SH-SY5Y (cell line): ENCODE results near the gene VDAC2.

Source experiments
- GATA2 ChIP-seq: IDR thresholded peaks from 2 replicates; pipeline ENCODE4 v1.6.1; 2011; ENCODE audit warnings: mild to moderate bottlenecking, low read depth, low read length
- GATA3 ChIP-seq: IDR thresholded peaks from 2 replicates; pipeline ENCODE4 v1.6.1; 2011; ENCODE audit warnings: low read depth, mild to moderate bottlenecking, low read length, moderate library complexity

Gene VDAC2

DNA sequence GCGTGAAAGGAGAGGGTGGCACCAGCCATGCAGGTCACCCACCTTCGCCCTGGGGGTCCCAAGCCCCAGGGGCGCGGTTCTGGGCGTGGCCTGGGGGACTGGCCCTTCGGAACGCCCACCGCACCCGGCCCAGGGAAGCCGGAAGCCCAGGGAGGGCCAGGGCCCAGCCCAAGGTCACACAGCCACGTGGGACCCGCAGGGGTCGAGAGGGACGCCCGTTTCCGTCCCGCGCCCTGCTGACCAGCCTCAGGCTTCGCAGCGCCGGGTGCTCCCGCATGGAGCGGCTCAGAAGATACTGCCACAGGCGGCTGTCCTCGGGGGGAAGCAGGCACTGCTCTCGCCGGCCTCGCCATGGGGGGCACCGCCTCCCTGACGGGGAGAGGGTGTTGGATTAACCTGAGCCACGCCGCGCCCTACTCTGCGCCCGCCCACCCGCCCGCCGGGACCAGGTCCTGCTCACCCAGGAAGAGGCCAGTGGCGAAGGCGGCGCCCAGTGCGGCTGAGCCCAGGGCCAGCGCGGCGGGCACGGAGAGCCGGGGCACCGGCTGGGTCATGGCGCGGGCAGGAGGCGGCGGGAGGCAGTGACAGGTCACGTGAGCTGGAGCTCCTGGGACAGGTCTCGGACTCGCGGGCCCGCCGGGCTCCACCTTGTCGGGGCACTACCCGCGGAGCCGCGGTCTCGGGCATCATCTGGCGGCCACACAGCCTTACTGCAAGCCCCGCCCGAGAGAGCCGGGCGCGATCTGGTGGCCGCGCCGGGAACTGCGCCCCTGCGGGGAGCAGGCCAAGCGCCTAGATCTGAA is 25.0 kb downstream of the VDAC2 start, which contains the start of gene COMTD1:
Gene COMTD1, minus strand, starts transcription at position 583 of the 803 bp plus-strand sequence. Its CDS starts 29 bp downstream, at position 554.
- TF ChIP-seq GATA3, result no peak
- no peak for TF ChIP-seq GATA2

DNA sequence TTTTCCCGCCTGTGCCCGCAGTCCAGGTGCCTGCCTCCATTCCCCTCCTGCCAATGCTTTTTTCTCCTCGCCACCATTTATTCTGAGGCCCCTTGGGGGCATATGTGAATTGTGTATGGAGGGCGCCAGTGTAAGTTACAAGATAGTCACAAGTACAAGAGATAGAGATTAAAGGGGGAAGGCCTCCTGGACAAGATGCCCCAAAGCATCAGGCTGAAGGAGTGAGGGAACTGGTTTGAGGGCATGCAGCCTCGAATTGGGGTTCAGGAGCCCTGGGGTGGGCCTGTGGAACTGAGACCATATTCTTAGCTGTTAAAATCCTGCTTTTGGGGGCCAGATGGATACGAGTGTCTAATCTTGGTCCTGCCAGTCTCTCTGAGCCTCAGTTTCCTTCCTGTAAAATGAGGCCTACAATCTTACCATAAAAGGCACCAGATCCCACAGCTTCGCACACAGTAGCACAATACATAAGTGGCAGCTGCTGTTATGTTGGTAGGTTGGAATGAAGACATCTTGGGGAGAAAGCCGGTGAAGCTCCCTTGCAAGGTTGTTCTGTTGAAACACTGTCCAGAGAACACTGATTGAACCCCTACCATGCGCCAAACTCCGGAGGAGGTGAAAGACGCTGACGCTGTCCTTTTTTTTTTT is 25.7 kb downstream of the VDAC2 start:
- TF ChIP-seq GATA2 (no peak), GATA3 (no peak)

DNA sequence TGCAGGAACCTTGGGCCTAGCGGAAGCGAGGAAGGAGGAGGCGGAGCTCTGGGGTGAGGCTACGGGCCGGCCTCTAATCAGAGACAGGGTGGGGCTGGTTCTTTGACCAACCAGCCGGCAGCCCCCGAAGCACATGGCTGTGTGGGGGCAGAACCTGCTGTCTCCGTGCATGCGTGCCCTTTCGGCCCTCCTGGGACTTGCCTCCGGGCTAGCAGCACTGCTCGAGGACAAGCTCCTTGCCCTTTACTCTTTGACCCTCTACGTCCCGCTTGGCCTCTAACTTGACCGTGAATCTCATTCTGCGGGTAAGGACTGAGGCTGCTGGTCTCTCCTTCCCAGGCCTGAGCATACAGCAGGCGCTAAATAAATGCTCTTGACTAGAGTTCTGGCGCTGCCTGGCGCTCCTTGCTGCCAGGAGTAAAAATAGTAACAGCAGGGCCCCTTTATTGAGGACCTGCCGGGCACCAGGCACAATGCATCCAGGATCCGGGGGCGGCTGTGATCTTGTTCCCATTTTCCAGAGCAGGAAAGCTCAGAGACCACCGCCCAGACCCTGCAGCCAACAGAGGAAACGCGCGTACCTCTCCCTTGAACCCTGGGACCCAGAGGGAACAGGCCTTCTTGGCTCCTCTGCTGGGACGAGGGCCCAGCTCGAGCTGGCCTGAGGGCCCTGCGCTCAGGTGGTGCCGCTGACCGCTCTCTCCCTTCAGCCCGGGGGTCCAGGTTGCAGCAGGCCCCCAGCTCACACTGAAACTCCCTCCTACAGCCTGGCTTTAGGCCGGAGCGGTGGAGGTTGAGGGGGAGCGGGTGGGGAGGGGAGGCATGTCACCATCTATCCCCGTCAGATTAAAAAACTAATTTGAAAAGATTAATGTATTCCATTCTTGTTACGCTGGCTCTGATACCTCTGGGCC is 27.8 kb downstream of the VDAC2 start:
- TF ChIP-seq GATA2 (no peak), GATA3 (no peak)

DNA sequence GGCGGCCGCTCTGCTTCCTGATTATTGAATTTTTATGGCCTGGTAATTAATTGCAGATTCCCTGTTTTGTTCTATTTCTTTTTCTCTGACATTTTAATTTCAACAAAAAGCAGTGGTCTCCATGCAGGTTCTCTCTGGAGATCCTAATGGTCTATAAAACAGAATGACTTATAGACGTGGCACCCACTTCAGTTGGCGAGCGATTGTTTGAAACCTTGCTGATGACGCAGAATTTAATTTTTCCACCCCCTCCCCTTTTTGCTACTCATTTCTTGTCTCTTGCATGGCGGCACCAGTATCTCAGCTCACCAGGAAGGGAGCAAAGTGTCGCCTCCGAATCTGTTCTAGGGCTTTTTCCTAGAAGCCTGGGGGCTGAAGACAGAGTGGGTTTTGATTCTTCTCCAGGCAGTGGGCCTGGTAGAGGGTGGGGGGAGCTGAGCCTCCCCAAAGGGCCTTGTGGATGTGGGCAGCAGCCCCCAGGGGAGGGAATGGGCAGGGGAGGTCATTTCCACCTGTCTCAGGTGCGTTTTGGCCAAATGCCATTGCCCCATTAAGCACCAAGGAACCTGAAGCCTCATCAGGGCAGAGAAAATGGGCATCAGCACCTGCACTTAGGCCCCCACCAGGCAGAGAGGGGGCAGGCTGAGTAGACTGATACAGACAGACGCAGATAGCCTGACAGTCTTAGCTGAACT is 28.6 kb downstream of the VDAC2 start:
- TF ChIP-seq GATA3 (no peak), GATA2 (no peak)

DNA sequence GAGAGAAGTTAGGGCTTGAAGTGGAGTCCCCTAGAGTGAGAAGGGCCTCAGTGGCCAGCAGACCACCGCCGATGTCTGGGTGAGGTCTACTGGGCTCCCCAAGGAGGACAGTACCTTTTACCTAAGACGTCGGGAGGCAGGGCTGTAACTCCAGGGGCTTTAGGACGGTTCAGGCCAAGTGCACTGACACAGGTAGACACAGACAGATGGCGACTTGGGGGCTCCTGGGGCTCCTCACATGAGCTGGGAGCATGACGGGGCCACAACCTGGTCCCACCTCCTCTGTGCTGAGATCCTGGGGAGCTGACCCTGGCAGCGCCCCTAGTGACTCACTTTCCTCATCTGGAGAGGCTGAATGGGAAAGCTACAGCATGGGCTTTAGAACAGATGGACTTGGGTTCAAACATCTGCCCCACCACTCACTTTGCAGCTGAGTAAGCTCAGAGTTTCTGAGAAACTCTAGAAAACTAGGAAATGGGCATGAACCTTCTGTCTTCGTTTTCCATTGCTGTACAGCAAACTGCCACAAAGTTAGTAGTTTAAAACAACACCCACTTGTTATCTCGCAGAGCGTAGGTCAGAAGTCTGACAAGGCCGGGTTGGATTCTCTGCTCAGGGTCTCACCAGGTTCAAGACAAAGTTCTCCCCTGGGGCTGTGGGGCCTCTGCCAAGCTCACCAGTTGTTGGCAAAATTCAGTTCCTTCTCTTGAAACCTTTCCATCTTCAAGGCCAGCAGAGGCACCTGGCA is 29.9 kb downstream of the VDAC2 start:
- TF ChIP-seq GATA3 (no peak), GATA2 (no peak)

DNA sequence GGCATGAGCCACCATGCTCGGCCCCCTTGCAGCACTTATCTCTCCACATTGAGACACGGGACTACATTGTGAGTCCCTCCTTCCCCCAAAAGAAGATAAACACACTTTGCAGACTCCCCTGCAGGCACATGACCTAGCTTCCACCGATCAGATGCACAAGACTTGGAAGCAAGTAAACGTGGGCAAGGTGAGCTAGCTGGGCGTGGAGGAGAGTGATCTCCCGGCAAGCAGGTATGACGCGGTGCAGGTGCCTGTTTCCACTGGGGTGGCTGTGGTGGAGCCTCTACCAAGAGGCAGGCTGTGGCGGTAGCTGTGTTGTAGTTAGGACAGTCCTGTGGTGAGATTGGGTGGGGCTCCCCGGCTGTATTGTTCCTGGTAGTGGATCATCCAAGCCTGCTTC is 32.8 kb downstream of the VDAC2 start:
- no peak for TF ChIP-seq GATA3
- no peak for TF ChIP-seq GATA2

DNA sequence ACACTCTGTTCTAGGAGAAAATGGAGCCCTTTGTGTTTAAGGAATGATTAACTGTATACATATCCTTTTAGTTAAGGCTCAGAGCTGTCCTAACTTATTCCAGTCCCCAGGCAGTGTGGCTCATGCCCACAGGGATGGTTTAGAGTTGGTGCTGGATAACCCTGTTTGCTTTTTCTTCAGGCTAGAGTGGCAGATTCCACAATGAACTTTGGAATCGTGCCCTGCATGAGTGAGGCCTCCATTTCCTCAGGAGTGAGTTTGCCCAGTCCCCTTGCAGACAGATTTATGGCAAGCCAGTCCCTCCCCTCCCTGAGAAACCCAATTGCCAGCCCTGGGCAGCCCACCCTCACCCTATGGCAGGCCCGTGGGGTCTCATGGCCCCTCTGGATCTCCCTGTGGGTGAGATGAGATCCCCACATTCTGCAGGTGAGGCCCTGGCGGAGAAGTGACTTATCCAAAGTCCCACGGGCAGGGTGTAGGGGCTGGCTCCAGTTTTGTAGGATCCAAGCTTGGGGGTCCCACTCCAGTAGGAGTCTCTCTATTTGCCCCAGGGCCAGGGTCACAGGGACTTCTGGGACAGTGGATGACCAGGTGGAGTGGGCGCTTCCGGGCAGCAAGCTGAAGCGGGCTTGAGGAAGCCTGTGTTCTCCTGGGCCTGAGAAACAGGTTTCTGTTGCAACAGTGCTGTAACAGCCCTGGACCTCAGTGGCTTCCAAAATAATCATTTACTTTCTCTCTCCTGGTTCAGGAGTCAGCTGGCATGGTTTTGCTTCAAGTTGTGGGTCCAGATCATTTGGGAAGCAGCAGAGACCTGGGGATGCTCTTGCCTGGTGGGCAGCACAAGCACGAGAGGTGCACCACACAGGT is 34.1 kb downstream of the VDAC2 start:
- TF ChIP-seq GATA2, result no peak
- TF ChIP-seq GATA3, result no peak

DNA sequence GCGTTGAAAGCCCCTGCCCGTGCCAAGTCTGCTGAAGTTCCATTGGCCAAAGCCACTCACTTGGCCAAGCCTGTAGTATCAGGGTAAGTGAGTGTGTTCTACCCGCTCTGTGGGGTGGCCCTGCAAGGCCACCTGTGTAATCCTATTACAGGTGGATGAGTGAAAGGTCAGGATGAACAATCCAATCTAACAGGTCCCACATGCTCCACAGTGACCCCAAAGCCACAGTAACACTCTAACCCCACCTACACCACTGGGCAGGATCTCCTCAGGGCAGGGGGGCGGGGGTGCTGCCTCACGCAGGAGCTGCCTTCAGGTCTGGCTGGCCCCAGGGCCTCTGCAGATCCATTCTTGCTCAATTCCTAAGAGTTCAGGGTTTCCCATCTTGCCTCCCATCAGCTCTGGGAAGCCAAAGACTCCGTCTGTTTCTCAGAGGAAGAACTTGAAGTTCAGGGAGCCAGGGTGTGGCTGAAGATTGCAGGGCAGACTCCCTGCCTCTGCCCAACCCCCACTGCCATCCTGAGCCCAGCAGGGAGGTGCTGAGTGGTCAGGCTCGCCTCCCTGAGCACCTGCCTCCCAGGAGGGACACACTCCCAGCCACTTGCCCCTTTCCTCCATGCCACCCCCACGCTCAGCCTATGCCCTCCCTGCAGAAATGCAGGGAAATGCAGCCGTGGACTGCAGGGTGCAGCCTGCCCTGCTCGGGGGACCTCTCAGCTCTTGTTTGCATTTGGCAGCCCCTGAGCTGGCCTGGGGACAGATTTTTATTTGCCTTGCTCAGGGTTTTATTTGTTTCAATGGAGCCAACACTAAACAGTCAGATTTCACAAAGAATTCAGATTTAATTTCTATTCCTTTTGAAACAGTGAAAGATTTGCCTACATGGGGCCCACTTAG is 35.0 kb downstream of the VDAC2 start:
- no peak for TF ChIP-seq GATA3
- TF ChIP-seq GATA2, result no peak

DNA sequence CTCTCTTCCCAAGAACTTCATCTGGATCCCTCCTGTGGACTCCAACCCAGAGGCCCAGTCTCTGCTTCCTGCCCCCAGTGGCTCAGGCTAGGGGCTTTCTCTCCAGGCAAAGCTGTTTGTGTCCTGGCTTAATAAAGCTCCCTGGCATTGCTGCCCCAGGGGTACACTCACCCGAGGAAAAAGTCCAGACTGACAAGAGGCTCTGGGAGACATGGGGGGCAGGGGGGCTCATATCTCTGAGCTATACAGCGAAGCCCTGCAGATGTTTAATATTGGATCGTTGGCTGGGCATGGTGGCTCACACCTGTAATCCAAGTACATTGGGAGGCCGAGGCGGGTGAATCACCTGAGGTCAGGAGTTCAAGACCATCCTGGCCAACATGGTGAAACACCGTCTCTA is 35.9 kb downstream of the VDAC2 start:
- TF ChIP-seq GATA3, result no peak
- no peak for TF ChIP-seq GATA2

DNA sequence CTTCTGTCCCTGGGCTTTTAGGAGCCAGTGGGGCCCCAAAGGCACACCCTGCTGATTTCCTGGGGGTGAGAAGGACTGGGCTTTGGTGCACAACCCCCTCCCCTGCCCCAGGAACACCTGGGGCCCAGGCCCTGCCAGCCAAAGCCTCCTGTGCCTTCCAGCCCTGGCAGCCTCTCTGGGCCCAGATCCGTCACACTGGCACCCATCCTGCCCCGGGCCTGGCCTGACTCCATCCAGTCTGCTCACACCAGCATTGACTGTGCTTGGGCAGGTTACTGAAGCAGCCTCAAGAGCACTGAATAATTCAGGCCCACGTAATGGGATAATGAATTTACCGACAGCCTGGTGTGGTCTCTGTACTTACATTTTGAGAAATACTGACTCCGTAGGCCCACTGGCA is 37.2 kb downstream of the VDAC2 start:
- no peak for TF ChIP-seq GATA3
- no peak for TF ChIP-seq GATA2

DNA sequence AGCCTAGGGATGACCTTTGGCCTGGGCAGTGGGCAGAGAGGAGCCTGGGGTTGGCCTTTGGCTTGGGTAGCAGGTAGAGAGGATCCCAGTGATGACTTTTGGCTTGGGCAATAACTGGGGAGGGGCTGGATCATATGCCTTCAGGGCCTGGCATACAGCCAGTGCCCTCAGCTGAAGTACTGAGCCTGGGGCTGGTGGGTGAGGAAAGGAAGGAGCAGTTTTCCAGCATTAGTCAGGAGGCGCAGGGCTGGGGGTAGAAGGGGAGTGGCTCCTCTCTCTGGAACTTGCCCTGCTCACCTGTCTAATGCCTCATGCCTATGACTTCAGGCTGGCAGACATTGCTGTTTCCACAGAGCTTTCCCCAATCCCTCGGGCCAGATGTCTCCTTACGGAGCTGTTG is 40.3 kb downstream of the VDAC2 start:
- TF ChIP-seq GATA3, result no peak
- TF ChIP-seq GATA2, result no peak
